Ishikawa (cell line): ENCODE measurements around the gene BTNL2.

ENCODE experiments used
- CEBPB ChIP-seq: IDR thresholded peaks from 2 replicates; pipeline ENCODE4 v1.6.1; 2012
- CREB1 ChIP-seq: IDR thresholded peaks from 2 replicates; pipeline ENCODE4 v1.6.1; 2012; ENCODE audit warnings: low read depth
- EGR1 ChIP-seq: IDR thresholded peaks from 2 replicates; pipeline ENCODE4 v1.6.1; 2012
- EP300 ChIP-seq: IDR thresholded peaks from 2 replicates; pipeline ENCODE4 v1.6.1; 2012; ENCODE audit warnings: borderline replicate concordance
- FOXM1 ChIP-seq: IDR thresholded peaks from 2 replicates; pipeline ENCODE4 v1.6.1; 2012; ENCODE audit warnings: low read depth, borderline replicate concordance
- NFIC ChIP-seq: IDR thresholded peaks from 2 replicates; pipeline ENCODE4 v1.6.1; 2012
- RAD21 ChIP-seq: IDR thresholded peaks from 2 replicates; pipeline ENCODE4 v1.6.1; 2012; ENCODE audit warnings: low read depth
- TAF1 ChIP-seq: IDR thresholded peaks from 2 replicates; pipeline ENCODE4 v1.6.1; 2012; ENCODE audit warnings: low read depth, mild to moderate bottlenecking
- TCF12 ChIP-seq: IDR thresholded peaks from 2 replicates; pipeline ENCODE4 v1.6.1; 2012; ENCODE audit warnings: low read depth
- TEAD4 ChIP-seq: IDR thresholded peaks from 2 replicates; pipeline ENCODE4 v1.6.1; 2012
- USF1 ChIP-seq: IDR thresholded peaks from 2 replicates; pipeline ENCODE4 v1.6.1; 2012
- YY1 ChIP-seq: IDR thresholded peaks from 2 replicates; pipeline ENCODE4 v1.6.1; 2012; ENCODE audit warnings: low read depth
- ZBTB7A ChIP-seq: IDR thresholded peaks from 2 replicates; pipeline ENCODE4 v1.6.1; 2012; ENCODE audit warnings: low read depth
- TF ChIP-seq, protein P1 (sequence below): IDR thresholded peaks from 2 replicates; pipeline ENCODE4 v1.6.1; 2012
- TF ChIP-seq, protein P2 (sequence below): IDR thresholded peaks from 2 replicates; pipeline ENCODE4 v1.6.1; 2012; ENCODE audit warnings: low read depth, mild to moderate bottlenecking

BTNL2 gene

DNA sequence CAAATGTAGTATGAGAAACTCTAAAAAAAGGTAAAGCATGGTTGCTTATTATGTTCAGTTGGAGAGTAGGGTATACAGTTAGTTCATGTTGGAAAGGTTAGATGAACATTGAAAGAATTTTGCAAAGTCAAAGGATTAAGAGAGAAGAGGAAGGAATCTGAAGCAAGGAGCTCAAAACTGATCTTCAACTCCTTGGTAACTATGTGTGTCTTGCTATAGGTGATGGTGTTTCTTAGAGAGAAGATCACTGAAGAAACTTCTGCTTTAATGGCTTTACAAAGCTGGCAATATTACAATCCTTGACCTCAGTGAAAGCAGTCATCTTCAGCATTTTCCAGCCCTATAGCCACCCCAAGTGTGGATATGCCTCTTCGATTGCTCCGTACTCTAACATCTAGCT is 37.5 kb upstream of the BTNL2 start:
- TF ChIP-seq CEBPB (no peak), YY1 (no peak), FOXM1 (no peak), TCF12 (no peak), TEAD4 (no peak), EGR1 (no peak), TAF1 (no peak), NFIC (no peak), RAD21 (no peak), USF1 (no peak), CREB1 (no peak), ZBTB7A (no peak), EP300 (no peak)
- TF ChIP-seq, protein P1, sequence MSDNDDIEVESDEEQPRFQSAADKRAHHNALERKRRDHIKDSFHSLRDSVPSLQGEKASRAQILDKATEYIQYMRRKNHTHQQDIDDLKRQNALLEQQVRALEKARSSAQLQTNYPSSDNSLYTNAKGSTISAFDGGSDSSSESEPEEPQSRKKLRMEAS, result no peak
- TF ChIP-seq, protein P2, sequence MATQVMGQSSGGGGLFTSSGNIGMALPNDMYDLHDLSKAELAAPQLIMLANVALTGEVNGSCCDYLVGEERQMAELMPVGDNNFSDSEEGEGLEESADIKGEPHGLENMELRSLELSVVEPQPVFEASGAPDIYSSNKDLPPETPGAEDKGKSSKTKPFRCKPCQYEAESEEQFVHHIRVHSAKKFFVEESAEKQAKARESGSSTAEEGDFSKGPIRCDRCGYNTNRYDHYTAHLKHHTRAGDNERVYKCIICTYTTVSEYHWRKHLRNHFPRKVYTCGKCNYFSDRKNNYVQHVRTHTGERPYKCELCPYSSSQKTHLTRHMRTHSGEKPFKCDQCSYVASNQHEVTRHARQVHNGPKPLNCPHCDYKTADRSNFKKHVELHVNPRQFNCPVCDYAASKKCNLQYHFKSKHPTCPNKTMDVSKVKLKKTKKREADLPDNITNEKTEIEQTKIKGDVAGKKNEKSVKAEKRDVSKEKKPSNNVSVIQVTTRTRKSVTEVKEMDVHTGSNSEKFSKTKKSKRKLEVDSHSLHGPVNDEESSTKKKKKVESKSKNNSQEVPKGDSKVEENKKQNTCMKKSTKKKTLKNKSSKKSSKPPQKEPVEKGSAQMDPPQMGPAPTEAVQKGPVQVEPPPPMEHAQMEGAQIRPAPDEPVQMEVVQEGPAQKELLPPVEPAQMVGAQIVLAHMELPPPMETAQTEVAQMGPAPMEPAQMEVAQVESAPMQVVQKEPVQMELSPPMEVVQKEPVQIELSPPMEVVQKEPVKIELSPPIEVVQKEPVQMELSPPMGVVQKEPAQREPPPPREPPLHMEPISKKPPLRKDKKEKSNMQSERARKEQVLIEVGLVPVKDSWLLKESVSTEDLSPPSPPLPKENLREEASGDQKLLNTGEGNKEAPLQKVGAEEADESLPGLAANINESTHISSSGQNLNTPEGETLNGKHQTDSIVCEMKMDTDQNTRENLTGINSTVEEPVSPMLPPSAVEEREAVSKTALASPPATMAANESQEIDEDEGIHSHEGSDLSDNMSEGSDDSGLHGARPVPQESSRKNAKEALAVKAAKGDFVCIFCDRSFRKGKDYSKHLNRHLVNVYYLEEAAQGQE, result no peak

DNA sequence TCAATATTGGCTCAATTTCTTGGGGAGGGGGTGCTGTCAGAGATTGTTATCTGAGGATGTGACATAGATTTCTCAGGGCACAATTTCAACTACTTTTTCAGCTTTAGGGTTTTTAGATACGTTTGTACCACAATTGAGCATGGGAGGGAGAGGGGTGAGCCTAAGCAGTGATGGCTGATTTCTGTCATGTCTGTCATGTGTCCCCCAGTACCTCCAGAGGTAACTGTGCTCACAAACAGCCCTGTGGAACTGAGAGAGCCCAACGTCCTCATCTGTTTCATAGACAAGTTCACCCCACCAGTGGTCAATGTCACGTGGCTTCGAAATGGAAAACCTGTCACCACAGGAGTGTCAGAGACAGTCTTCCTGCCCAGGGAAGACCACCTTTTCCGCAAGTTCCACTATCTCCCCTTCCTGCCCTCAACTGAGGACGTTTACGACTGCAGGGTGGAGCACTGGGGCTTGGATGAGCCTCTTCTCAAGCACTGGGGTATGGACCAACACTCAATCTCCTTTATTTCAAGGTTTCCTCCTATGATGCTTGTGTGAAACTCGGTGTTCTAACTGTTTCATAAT is 36.1 kb upstream of the BTNL2 start:
- no peak for TF ChIP-seq EGR1
- no peak for TF ChIP-seq YY1
- TF ChIP-seq, protein P2, result no peak
- TF ChIP-seq TEAD4, result no peak
- no peak for TF ChIP-seq EP300
- no peak for TF ChIP-seq TAF1
- TF ChIP-seq USF1, result no peak
- no peak for TF ChIP-seq RAD21
- no peak for TF ChIP-seq FOXM1
- TF ChIP-seq NFIC, result no peak
- TF ChIP-seq, protein P1, result no peak

- TF ChIP-seq, protein P1, result no peak
- TF ChIP-seq RAD21 (no peak), CREB1 (no peak), EP300 (no peak), ZBTB7A (no peak), NFIC (no peak), TEAD4 (no peak), EGR1 (no peak), FOXM1 (no peak), USF1 (no peak), TCF12 (no peak), CEBPB (no peak), TAF1 (no peak), YY1 (no peak)
- TF ChIP-seq, protein P2, result no peak
Measured at GRCh38 chr6:32442243-32442667, 35.3 kb upstream of the BTNL2 start.
